Fibroblast of the aortic adventitia (primary cell): ENCODE results near the gene MOV10L1. TPM values are rescaled to one million over a fixed set of nuclear protein-coding genes. Genes with fewer than 3 reads are reported as not detected.
A peak's percentile ranks its signal among the peaks of the same experiment; 100 is the strongest.
"Not testable (repeated sequence)": the region's sequence is repeated elsewhere in the genome, so short reads cannot be mapped to it uniquely, and the experiment has no call there.

Experiments used
- DNase-seq: peaks from one replicate; pipeline ENCODE4 v3.0.0-alpha.2; 2010; ENCODE audit warnings: low read depth
- H3K4me3 ChIP-seq: 2 replicates; pipeline ENCODE4 v1.5.1; 2011; ENCODE audit warnings: low read depth, mild to moderate bottlenecking, control low read depth, low read length, moderate library complexity
- CTCF ChIP-seq: IDR thresholded peaks from 2 replicates; pipeline ENCODE4 v1.5.1; 2011; ENCODE audit warnings: mild to moderate bottlenecking, low read length, control low read depth, inconsistent platforms; ENCODE audit not compliant: insufficient read depth
- total RNA-seq: library from RNA; depleted of rRNA; stranded (reverse); fragments of >200 nt; gene quantifications from 2 replicates; pipeline ENCODE4 v1.2.3, GENCODE V29; 2012; ENCODE audit warnings: low replicate concordance

MOV10L1 gene
- total RNA-seq, 1 donor: 5.1 TPM

DNA sequence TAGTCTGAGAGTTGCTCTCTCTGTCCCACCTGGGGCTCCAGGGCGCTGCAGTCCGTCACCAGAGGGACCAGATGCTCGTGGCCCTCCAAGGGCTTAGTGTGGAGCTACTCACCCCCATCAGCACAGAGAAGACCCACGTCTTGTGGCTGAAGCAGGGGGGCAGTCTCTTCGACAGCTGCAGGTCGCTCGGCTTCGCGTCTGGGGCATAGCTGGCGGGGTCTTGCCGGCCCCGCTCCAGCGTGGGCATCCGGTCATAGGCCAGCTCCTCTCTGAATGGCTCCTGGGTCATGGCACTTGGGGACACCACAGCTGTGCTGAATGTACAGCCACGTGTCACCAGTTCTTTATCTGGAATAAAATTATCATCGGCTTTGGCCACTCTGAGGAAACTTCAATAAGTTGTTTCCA, 5.2 kb upstream of the MOV10L1 start:
- DNase-seq: no peak
- H3K4me3 ChIP-seq: no peak overlapping the region
- TF ChIP-seq CTCF: no peak

- DNase-seq: peak; percentile 28
- H3K4me3 ChIP-seq: no peak within 1 kb of the TSS
- TF ChIP-seq CTCF: no peak
Measured at GRCh38 chr22:50085211-50085972, 4.4 kb upstream of the MOV10L1 start, which contains the start of gene MLC1. Gene MLC1, minus strand, starts transcription at chr22:50085426. Its CDS starts 524 bp downstream, at chr22:50084902.

- peak; percentile 89 for DNase-seq
- no peak overlapping the region for H3K4me3 ChIP-seq
- TF ChIP-seq CTCF: no peak
Measured at GRCh38 chr22:50086526-50086925, 3.3 kb upstream of the MOV10L1 start.

DNA sequence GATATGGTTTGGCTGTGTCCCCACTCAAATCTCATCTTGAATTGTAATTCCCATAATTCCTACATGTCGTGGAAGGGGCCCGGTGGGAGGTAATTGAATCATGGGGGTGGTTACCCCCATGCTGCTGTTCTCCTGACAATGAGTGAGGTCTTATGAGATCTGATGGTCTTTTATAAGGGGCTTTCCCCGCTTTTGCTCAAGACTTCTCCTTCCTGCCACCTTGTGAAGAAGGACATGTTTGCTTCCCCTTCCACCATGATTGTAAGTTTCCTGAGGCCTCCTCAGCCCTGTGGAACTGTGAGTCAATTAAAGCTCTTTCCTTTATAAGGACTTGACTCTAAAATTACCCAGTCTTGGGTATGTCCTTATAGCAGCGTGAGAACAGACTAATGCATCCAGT, 2.8 kb upstream of the MOV10L1 start:
- DNase-seq, H3K4me3 ChIP-seq: not testable (repeated sequence)

DNA sequence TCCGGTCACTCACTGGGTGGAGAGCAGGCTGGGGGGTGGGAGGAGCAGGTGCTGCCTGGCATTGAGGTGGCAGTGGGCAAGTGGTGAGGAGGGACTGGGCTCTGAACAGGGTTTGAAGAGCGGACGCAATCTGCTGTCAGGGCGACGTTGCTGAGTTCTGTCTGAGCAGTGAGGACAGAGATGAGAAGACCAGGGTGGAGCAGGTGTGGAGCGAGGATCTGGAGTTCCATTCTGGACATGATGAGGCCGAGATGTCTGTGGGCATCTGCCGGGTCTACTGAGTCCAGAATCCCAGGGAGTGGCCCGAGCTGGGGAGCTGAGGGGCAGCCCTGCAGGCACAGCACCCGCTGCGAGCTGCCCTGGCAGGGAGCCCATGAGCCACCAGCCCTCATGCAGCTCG, 2.2 kb upstream of the MOV10L1 start:
- H3K4me3 ChIP-seq: no peak overlapping the region
- TF ChIP-seq CTCF: no peak
- DNase-seq: no peak

DNA sequence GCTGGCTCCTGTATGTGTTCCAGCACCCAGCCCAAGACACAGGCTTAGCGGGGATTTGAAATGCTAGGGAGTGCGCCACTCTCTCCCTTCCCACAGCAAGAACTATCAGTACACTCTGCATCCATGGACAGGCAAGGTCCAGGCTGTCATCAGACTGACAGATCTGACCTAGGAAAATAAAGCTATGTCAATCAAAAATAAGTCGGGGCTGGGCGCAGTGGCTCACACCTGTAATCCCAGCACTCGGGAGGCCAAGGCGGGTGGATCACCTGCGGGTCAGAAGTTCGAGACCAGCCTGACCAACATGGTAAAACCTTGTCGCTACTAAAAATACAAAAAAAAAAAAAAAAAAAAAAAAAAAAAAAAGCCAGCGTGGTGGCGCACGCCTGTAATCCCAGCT, 1.7 kb upstream of the MOV10L1 start:
- TF ChIP-seq CTCF: no peak
- no peak for DNase-seq
- no peak overlapping the region for H3K4me3 ChIP-seq

DNA sequence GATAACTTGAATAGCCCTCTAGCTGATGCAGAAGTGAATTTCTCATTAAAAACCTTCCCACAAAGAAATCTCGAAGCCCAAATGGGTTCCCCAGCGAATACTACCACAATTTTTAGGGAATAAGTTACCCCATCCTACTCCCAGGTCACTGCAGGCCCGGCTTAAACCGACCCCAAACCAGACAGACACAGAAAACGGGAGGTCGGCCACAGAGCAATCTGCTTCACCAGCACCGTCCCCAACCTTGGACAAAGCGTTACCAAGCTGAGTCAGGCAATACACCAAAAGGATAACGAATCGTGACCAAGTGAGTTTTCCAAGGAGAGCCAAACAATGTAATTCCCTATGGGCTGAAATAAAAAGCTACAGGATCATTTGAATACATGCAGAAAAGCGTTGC, 575 bp upstream of the MOV10L1 start:
- no peak for DNase-seq
- no peak overlapping the region for H3K4me3 ChIP-seq
- no peak for TF ChIP-seq CTCF
